K562 (cell line): ENCODE measurements around the gene SAMD11. TPM values are rescaled to one million over a fixed set of nuclear protein-coding genes. Genes with fewer than 3 reads are reported as not detected.

Source experiments
- AFF4 ChIP-seq: sonication (generic); formaldehyde crosslinking; IDR thresholded peaks from 2 replicates; pipeline ENCODE4 v1.8.0; 2023; ENCODE audit warnings: mild to moderate bottlenecking, missing genetic modification reagents
- CAMTA2 ChIP-seq: fragments of 250-450 bp; sonication (Bioruptor Pico); conservative IDR thresholded peaks from 2 replicates; pipeline ENCODE4 v1.5.1; 2022
- FOXJ2 ChIP-seq: fragments of 200-800 bp; sonication (Bioruptor generic); IDR thresholded peaks from 2 replicates; pipeline ENCODE4 v1.6.1; 2016; ENCODE audit warnings: missing genetic modification characterization, missing compliant biosample characterization
- FOXK1 ChIP-seq: sonication (generic); formaldehyde crosslinking; IDR thresholded peaks from 2 replicates; pipeline ENCODE4 v1.8.0; 2022; ENCODE audit warnings: missing genetic modification reagents, mild to moderate bottlenecking, borderline replicate concordance
- HLTF ChIP-seq: fragments of 450-650 bp; IDR thresholded peaks from 2 replicates; pipeline ENCODE4 v1.6.1; 2016
- HNRNPUL1 ChIP-seq: fragments of 200-400 bp; formaldehyde crosslinking; IDR thresholded peaks from 2 replicates; pipeline ENCODE4 v1.6.1; 2017; ENCODE audit warnings: low read length
- LEF1 ChIP-seq: fragments of 450-650 bp; IDR thresholded peaks from 2 replicates; pipeline ENCODE4 v1.6.1; 2016; ENCODE audit warnings: mild to moderate bottlenecking
- MCM5 ChIP-seq: fragments of 450-650 bp; IDR thresholded peaks from 2 replicates; pipeline ENCODE4 v1.6.1; 2016; ENCODE audit warnings: low read depth
- MYBL2 ChIP-seq, 2 experiments: fragments of 450-650 bp in 1 of 2; sonication (generic) in 1 of 2; formaldehyde crosslinking in 1 of 2; IDR thresholded peaks; 2 replicates each; pipeline versions ENCODE4 v1.6.1 to v1.8.1; 2017 to 2022; ENCODE audit warnings: borderline replicate concordance in 1 of 2, inconsistent platforms in 1 of 2, low read depth in 1 of 2, mild to moderate bottlenecking in 1 of 2, missing genetic modification reagents in 1 of 2, moderate library complexity in 1 of 2
- POLR2AphosphoS2 ChIP-seq: IDR thresholded peaks from 2 replicates; pipeline ENCODE4 v1.6.1; 2012; ENCODE audit warnings: low read length, improper control_type of control experiment
- RFX5 ChIP-seq: IDR thresholded peaks from 2 replicates; pipeline ENCODE4 v1.6.1; 2011; ENCODE audit warnings: low read depth, mild to moderate bottlenecking, improper control_type of control experiment, low read length
- RHOXF2B ChIP-seq: fragments of 250-450 bp; sonication (Bioruptor Pico); conservative IDR thresholded peaks from 2 replicates; pipeline ENCODE4 v1.5.1; 2021
- SIN3A ChIP-seq, 2 experiments: fragments of 150-350 bp in 1 of 2; IDR thresholded peaks; 2 replicates each; pipeline ENCODE4 v1.6.1; 2011 to 2016; ENCODE audit warnings: borderline replicate concordance in 2 of 2, low read depth in 2 of 2, low read length in 2 of 2, mild to moderate bottlenecking in 2 of 2, moderate library complexity in 2 of 2; ENCODE audit not compliant: control insufficient read depth in 1 of 2
- SMARCC2 ChIP-seq: fragments of 450-650 bp; IDR thresholded peaks from 2 replicates; pipeline ENCODE4 v1.6.1; 2017; ENCODE audit warnings: antibody characterized with exemption, moderate library complexity, mild to moderate bottlenecking, low read depth
- TCF7 ChIP-seq: sonication (generic); IDR thresholded peaks from 2 replicates; pipeline ENCODE4 v1.6.1; 2016; ENCODE audit warnings: antibody characterized with exemption, borderline replicate concordance
- TSC22D4 ChIP-seq: fragments of 450-650 bp; IDR thresholded peaks from 2 replicates; pipeline ENCODE4 v1.6.1; 2016; ENCODE audit warnings: missing genetic modification characterization, missing biosample characterization, control low read depth
- VEZF1 ChIP-seq: fragments of 200-800 bp; sonication (Bioruptor generic); IDR thresholded peaks from 2 replicates; pipeline ENCODE4 v1.6.1; 2017; ENCODE audit warnings: missing genetic modification characterization, missing compliant biosample characterization
- ZBTB7A ChIP-seq: IDR thresholded peaks from 2 replicates; pipeline ENCODE4 v1.6.1; 2011; ENCODE audit warnings: low read depth, mild to moderate bottlenecking, low read length, moderate library complexity, borderline replicate concordance; ENCODE audit not compliant: control insufficient read depth
- ZNF175 ChIP-seq: fragments of 200-800 bp; sonication (Bioruptor generic); IDR thresholded peaks from 2 replicates; pipeline ENCODE4 v1.6.1; 2016; ENCODE audit warnings: low read depth, mild to moderate bottlenecking, missing genetic modification characterization, missing compliant biosample characterization
- ZNF282 ChIP-seq: sonication (generic); formaldehyde crosslinking; IDR thresholded peaks from 2 replicates; pipeline ENCODE4 v1.8.1; 2023; ENCODE audit warnings: missing genetic modification reagents
- ZNF444 ChIP-seq: fragments of 250-450 bp; sonication (Bioruptor Pico); IDR thresholded peaks from 2 replicates; pipeline ENCODE4 v1.4.0; 2020; ENCODE audit warnings: mild to moderate bottlenecking, moderate library complexity
- polyA plus RNA-seq, 8 experiments: library from polyadenylated mRNA; depleted of rRNA in 4 of 8; stranded (reverse) in 5 of 8; unstranded in 3 of 8; fragments of >200 nt; fragmentation: Nextera tagmentation in 2 of 8; fragmentation: Illumina TruSeq in 1 of 8; extraction: Ambion mirVana in 2 of 8; extraction: Trizol in 1 of 8; gene quantifications; 2 replicates each; pipeline versions ENCODE4 v1.2.1 to v1.2.3, GENCODE V29; 2011 to 2014; ENCODE audit warnings: inconsistent platforms in 1 of 8, missing spikeins in 1 of 8
- total RNA-seq, 7 experiments: library from RNA; depleted of rRNA in 6 of 7; stranded (reverse); fragments of >200 nt in 6 of 7; fragmentation: Illumina TruSeq in 2 of 7; extraction: Trizol in 2 of 7; gene quantifications; 2 replicates each; pipeline versions ENCODE4 v1.2.1 to v1.2.3, GENCODE V29; 2011 to 2021; ENCODE audit warnings: low replicate concordance in 1 of 7

SAMD11 gene
- total and polyA plus RNA-seq, 9 of the 15 experiments (the other 6 are each of a cell fraction or from before 2014, with no cell fraction given): 0.07 to 0.82 (median 0.11) TPM; not detected in 2

DNA sequence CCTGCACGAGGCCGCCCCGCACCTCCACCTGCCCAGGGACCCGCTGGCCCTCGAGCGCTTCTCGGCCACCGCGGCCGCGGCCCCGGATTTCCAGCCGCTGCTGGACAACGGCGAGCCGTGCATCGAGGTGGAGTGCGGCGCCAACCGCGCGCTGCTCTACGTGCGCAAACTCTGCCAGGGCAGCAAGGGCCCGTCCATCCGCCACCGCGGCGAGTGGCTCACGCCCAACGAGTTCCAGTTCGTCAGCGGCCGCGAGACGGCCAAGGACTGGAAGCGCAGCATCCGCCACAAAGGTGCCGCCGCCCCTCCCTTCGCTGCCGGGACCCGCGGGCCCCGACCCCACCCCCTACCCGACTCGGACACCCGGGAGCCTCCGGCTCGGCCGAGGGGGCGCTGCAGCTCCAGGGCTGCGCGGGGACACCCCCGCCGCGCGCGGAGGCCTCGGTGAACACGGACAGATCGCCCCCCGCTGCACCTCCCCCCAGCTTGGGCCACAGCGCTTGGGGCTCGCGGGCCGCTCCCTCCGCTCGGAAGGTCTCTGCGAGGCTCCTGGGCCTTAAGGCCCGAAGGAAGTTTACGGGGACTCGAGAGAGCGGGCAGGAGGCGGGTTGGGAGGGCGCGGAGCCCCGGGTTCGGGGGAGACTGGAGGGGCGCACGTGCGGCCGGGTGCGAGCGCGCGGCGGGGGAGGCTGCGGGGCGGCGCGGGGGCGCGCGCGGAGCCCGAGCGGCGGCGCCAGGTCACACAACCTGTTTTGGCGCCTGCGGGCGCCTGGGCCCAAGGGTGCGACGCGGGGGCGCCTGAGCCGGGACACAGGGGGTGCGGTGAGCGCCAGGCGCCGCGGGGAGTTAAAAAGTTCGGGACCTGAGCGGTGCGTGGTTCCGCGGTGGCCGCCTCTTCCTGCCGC, 1.2 kb downstream of the SAMD11 start (continued):
- TF ChIP-seq AFF4 (CRISPR knock-in tag): no peak
- TF ChIP-seq CAMTA2 (CRISPR knock-in tag): no peak
- TF ChIP-seq SMARCC2: no peak
- no peak for TF ChIP-seq RFX5
- TF ChIP-seq VEZF1: no peak; the same call in none of the 2 replicates
- no peak for TF ChIP-seq MCM5
- TF ChIP-seq RHOXF2B (CRISPR knock-in tag): no peak
- no peak for TF ChIP-seq HNRNPUL1
- TF ChIP-seq FOXJ2 (tag): no peak
- no peak for TF ChIP-seq ZNF282
- no peak for TF ChIP-seq MYBL2 (IDR thresholded peaks at IDR 0.05; ENCODE audit: low read depth)
- no peak for TF ChIP-seq MYBL2 (CRISPR knock-in tag; IDR thresholded peaks at IDR 0.05; ENCODE audit: borderline replicate concordance)
- no peak for TF ChIP-seq TSC22D4 (tag)
- no peak for TF ChIP-seq FOXK1
- TF ChIP-seq HLTF: no peak
- TF ChIP-seq ZNF175 (CRISPR knock-in tag): no peak
- peak; percentile 89 for TF ChIP-seq ZBTB7A
- no peak for TF ChIP-seq LEF1
- no peak for TF ChIP-seq ZNF444
- TF ChIP-seq TCF7: no peak
- no peak for TF ChIP-seq POLR2AphosphoS2
- TF ChIP-seq SIN3A (IDR thresholded peaks at IDR 0.05; ENCODE audit: borderline replicate concordance in 2 of 2, control insufficient read depth in 1 of 2, low read depth in 2 of 2, low read length in 2 of 2): 0 out of 4 replicates have a peak, but pooled peaks of 1 of the 2 experiments have one; percentile 9
